K562 treated with DMSO at 1 percent for 48 hours (cell line): ENCODE measurements around the gene IPO4. TPM values are rescaled to one million over a fixed set of nuclear protein-coding genes. Genes with fewer than 3 reads are reported as not detected.

Source experiments
- total RNA-seq: library from RNA; unstranded; fragments of 300-600 nt; gene quantifications from 2 replicates; pipeline ENCODE4 v1.2.3, GENCODE V29; 2022; ENCODE audit warnings: low replicate concordance; ENCODE audit errors: extremely low read depth

The IPO4 gene
- total RNA-seq, 1 experiment from 2014 or later = not detected

DNA sequence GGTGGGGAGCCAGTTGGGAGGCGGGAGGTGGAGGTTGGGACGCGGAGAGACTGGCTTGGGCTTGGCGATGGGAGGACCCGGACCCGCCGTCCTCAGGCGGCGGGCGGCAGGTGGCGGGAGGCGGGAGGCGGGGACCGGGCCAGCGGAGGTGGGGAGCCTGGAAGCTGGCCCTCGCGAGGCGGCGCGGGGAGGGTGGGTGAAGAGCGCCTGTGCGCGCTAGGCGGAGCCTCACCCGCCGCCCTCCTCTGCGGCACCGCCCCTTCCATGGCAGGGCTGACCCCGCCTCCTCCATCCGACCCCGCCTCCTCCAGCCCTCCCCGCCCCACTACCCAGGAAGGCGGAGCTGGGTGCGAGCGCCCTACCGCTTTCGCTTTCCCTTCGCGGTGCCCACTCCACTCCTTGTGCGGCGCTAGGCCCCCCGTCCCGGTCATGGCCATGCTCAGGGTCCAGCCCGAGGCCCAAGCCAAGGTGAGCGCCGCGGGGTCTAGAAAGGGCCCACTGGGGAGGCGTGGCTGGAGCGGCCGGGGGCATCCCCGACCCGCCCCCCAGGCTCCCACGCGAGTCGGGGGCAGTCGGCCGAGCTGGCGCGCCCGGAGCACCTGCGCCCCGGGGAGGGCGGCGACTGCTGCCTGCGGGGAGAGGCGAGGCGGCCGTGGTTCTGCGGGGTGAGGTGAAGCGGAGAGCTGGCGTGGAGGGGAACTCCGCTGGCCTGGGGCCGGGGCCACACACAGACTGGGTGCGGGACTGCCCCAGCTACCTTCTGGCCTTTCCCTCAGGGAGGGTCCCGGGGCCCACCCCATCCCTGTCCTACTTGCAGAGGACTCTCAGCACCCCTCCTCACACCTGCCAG lies 52.6 kb downstream of the IPO4 start, which contains the start of gene PSME1:
TSS of gene PSME1 (plus strand) at position 361 of the 850 bp plus-strand sequence. CDS start at position 430, 69 bp downstream.

DNA sequence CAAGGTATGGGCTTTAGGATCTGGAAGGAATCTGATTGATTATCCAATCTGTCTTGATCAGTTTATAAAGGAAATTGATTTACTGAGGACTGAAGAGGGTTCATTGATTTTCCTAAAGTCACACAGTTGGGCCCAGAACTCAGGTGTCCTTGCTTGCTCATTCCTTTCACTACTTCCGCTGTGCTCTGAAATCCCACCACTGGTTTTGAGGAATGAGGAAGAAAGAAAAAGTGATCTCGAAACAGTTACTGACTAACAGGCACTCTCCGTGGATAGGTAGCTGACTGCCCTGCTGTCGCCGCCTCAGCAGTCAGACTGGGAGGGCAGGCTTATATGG lies 58.3 kb downstream of the IPO4 start, which contains the start of gene FITM1:
TSS of gene FITM1 (plus strand) at position 280 of the 337 bp plus-strand sequence. CDS start 905 bp downstream, outside the sequence.

Other genes with a start within 250 kb of the IPO4 start
- not detected in 2 replicates for gene DHRS4, start 235.0 kb downstream of the IPO4 start, total RNA-seq
- not detected in 2 replicates for gene DHRS4L2, start 199.9 kb downstream of the IPO4 start, total RNA-seq
- gene CARMIL3, start 136.8 kb downstream of the IPO4 start, total RNA-seq = not detected in 2 replicates
- gene CPNE6, start 117.3 kb downstream of the IPO4 start, total RNA-seq = not detected in 2 replicates
- gene PCK2, start 94.5 kb downstream of the IPO4 start, total RNA-seq = not detected in 2 replicates
- gene DCAF11, start 74.0 kb downstream of the IPO4 start, total RNA-seq = not detected in 2 replicates
- gene NRL, start 73.9 kb downstream of the IPO4 start, total RNA-seq = not detected in 2 replicates
- not detected in 2 replicates for gene FITM1, start 58.2 kb downstream of the IPO4 start, total RNA-seq
- not detected in 2 replicates for gene PSME1, start 52.6 kb downstream of the IPO4 start, total RNA-seq
- gene EMC9, start 47.2 kb downstream of the IPO4 start, total RNA-seq = not detected in 2 replicates
- not detected in 2 replicates for gene PSME2, start 42.2 kb downstream of the IPO4 start, total RNA-seq
- not detected in 2 replicates for gene RNF31, start 41.3 kb downstream of the IPO4 start, total RNA-seq
- gene IRF9, start 27.6 kb downstream of the IPO4 start, total RNA-seq = not detected in 2 replicates
- gene REC8, start 16.7 kb downstream of the IPO4 start, total RNA-seq = not detected in 2 replicates
- gene TM9SF1, start 6.6 kb upstream of the IPO4 start, total RNA-seq = not detected in 2 replicates
- gene TSSK4, start 16.9 kb upstream of the IPO4 start, total RNA-seq = not detected in 2 replicates
- gene CHMP4A, start 24.7 kb upstream of the IPO4 start, total RNA-seq = not detected in 2 replicates
- gene MDP1, start 27.2 kb upstream of the IPO4 start, total RNA-seq = not detected in 2 replicates
- not detected in 2 replicates for gene NEDD8, start 43.6 kb upstream of the IPO4 start, total RNA-seq
- gene GMPR2, start 44.1 kb upstream of the IPO4 start, total RNA-seq = not detected in 2 replicates
- not detected in 2 replicates for gene TINF2, start 53.8 kb upstream of the IPO4 start, total RNA-seq
- gene TGM1, start 74.4 kb upstream of the IPO4 start, total RNA-seq = not detected in 2 replicates
- gene RABGGTA, start 82.8 kb upstream of the IPO4 start, total RNA-seq = not detected in 2 replicates
- not detected in 2 replicates for gene DHRS1, start 111.0 kb upstream of the IPO4 start, total RNA-seq
- gene NOP9, start 111.0 kb upstream of the IPO4 start, total RNA-seq = not detected in 2 replicates
- gene CIDEB, start 119.2 kb upstream of the IPO4 start, total RNA-seq = not detected in 2 replicates
- gene LTB4R2, start 121.3 kb upstream of the IPO4 start, total RNA-seq = not detected in 2 replicates
- gene LTB4R, start 122.7 kb upstream of the IPO4 start, total RNA-seq = not detected in 2 replicates
- not detected in 2 replicates for gene ADCY4, start 146.3 kb upstream of the IPO4 start, total RNA-seq
- not detected in 2 replicates for gene RIPK3, start 151.2 kb upstream of the IPO4 start, total RNA-seq
- gene NFATC4, start 179.4 kb upstream of the IPO4 start, total RNA-seq = not detected in 2 replicates
- not detected in 2 replicates for gene NYNRIN, start 210.2 kb upstream of the IPO4 start, total RNA-seq
- gene CBLN3, start 240.9 kb upstream of the IPO4 start, total RNA-seq = not detected in 2 replicates
- 69.1 TPM in 1 of 2 replicates, not detected in the other for gene KHNYN, start 241.1 kb upstream of the IPO4 start, total RNA-seq